HG02938 (cell line): ENCODE results near the gene ZFP64.

Experiments used
- ATAC-seq: cut with Tn5 transposase; IDR thresholded peaks from one replicate; pipeline ENCODE4 v1.9.1; 2021; ENCODE audit warnings: mild to moderate bottlenecking, moderate library complexity; ENCODE audit not compliant: unreplicated experiment

The ZFP64 gene

GRCh38 chr20:52105442-52106422 is 85.8 kb downstream of the ZFP64 start:
- no peak for ATAC-seq

DNA sequence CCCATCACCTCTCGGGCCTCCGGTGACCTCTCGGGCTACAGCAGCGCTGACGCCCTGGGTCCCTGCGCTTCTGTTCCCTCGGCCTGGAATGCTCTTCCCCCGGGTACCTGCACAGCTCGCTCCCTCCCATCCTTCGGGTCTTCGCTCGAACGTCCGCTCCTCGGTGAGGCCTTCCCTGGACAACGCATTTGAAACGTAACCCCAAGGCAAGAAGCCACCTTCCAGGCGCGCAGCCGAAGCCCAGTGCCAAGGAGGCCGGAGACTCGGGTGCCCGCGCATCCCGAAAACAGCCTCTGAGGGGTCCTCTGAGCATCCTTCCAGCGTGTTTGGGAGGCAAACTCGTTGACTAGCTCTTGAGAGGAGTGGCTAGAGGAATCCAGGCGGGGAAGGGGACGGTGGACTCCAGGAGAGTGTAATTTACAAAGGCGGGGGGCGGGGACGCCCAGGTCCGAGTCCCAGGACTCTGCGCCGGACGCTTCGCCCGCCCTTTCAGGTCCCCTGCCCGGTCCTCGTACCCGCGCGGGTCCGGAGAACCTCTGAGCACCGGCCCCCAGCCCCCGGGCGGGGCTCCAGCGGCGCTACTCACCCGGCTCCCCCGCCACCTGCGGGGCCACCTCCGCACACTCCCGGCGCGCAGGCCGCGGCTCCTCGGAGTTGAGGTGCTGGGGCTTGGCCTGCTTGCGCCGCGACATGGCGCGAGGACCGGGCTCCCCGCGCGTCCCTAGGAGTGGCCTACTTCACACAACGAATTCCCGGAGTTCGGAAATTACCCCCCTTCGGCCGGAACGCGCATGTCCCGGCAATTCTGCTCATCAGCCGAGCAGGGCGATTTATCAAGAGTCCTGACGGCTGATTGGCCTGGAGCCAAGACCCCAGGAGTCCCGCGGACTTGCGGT is 86.8 kb downstream of the ZFP64 start:
- no peak for ATAC-seq

DNA sequence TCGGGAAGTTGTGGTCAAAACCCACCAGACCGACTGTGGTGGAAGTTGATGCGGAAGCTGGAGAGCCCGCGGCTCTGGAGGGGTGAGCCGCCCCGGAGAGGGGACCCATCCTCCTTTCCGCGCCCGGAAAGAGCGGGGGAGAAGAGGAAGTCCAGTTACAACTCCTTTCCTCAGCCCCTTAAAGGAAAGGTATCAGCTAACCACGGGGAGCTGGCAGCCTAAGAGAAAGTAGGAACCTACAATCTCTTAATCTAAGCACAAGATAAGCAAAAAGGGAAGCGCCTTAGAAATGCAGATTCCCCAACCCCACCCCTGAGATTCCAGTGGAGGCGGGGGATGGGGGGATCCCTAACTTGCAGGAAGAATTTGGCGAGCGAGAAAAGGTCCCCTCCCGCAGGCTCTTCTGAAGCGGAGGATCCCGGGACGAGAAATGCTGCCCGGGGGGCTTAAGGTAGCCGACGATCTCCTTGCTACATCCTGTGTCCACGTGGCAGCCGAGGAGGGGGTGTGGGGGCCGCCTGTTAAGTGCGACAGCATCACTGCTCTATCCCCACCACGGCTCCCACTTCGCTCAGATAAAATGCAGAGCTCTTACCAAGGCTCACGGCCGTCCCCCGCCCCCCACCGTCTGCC is 87.5 kb downstream of the ZFP64 start:
- ATAC-seq, result no peak

GRCh38 chr20:52103335-52103912 is 88.2 kb downstream of the ZFP64 start:
- ATAC-seq, result no peak

GRCh38 chr20:52102559-52102958 is 89.0 kb downstream of the ZFP64 start:
- no peak for ATAC-seq

DNA sequence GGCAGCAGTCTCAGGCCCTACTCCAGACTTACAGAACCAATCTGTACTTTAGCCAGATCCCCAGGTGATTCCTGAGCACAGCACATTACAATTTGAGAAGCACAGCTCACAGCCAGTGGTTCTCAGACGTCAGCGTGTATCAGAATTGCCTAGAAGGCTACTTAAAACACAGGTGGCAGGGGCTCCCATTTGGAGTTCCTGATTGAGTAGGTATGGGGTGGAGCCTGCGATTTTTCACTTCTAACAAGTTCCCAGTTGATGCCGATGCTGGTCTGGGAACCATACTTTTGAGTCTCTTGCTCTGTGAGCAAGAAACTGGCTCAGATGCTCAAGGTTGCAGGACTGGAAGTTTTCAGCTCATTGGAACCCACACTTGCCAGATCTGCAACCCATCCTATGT is 89.5 kb downstream of the ZFP64 start:
- ATAC-seq, result no peak
